Osteoblast (primary cell): ENCODE data around the gene INSIG2. TPM values are rescaled to one million over a fixed set of nuclear protein-coding genes. Genes with fewer than 3 reads are reported as not detected.

Experiments used
- DNase-seq: peaks from one replicate; pipeline ENCODE4 v3.0.0; 2011; ENCODE audit warnings: low spot score, mixed read lengths; ENCODE audit not compliant: insufficient read length; ENCODE audit errors: missing footprints
- H2AFZ ChIP-seq: 2 replicates; pipeline ENCODE4 v1.6.0; 2011; ENCODE audit warnings: mild to moderate bottlenecking, low read length
- H3K27ac ChIP-seq: 2 replicates; pipeline ENCODE4 v1.5.1; 2011; ENCODE audit warnings: mild to moderate bottlenecking, low read depth, low read length, moderate library complexity
- H3K27me3 ChIP-seq: 2 replicates; pipeline ENCODE4 v1.6.0; 2012; ENCODE audit warnings: mild to moderate bottlenecking, control low read depth, inconsistent platforms, low read length, moderate library complexity; ENCODE audit not compliant: insufficient read depth
- H3K36me3 ChIP-seq: 2 replicates; pipeline ENCODE4 v1.5.1; 2011; ENCODE audit warnings: mild to moderate bottlenecking, low read length, control low read depth, moderate library complexity; ENCODE audit not compliant: insufficient read depth
- H3K4me1 ChIP-seq: 2 replicates; pipeline ENCODE4 v1.5.1; 2011; ENCODE audit warnings: mild to moderate bottlenecking, low read length, control low read depth, moderate library complexity; ENCODE audit not compliant: insufficient read depth
- H3K4me2 ChIP-seq: 2 replicates; pipeline ENCODE4 v1.6.0; 2011; ENCODE audit warnings: mild to moderate bottlenecking, low read length; ENCODE audit not compliant: insufficient read depth
- H3K4me3 ChIP-seq: fragments of 200-600 bp; sonication (generic); 3 replicates; pipeline ENCODE4 v1.5.1; 2012; ENCODE audit warnings: mild to moderate bottlenecking, low read length, inconsistent platforms; ENCODE audit not compliant: insufficient read depth
- H3K79me2 ChIP-seq: 2 replicates; pipeline ENCODE4 v1.6.0; 2012; ENCODE audit warnings: mild to moderate bottlenecking, low read length, control low read depth, inconsistent platforms; ENCODE audit not compliant: insufficient read depth
- H3K9me3 ChIP-seq: 2 replicates; pipeline ENCODE4 v1.5.1; 2011; ENCODE audit warnings: low read depth, low read length, control low read depth
- H4K20me1 ChIP-seq: 2 replicates; pipeline ENCODE4 v1.6.0; 2012; ENCODE audit warnings: mild to moderate bottlenecking, low read length, control low read depth; ENCODE audit not compliant: insufficient read depth
- CTCF ChIP-seq: IDR thresholded peaks from 2 replicates; pipeline ENCODE4 v1.5.1; 2011; ENCODE audit warnings: mild to moderate bottlenecking, low read depth, low read length, moderate library complexity; ENCODE audit errors: extremely low read depth
- total RNA-seq: library from RNA; depleted of rRNA; stranded (reverse); fragments of >200 nt; gene quantifications from 2 replicates; pipeline ENCODE4 v1.2.3, GENCODE V29; 2012

The INSIG2 gene
- total RNA-seq, 1 donor = 20.6 TPM

DNA sequence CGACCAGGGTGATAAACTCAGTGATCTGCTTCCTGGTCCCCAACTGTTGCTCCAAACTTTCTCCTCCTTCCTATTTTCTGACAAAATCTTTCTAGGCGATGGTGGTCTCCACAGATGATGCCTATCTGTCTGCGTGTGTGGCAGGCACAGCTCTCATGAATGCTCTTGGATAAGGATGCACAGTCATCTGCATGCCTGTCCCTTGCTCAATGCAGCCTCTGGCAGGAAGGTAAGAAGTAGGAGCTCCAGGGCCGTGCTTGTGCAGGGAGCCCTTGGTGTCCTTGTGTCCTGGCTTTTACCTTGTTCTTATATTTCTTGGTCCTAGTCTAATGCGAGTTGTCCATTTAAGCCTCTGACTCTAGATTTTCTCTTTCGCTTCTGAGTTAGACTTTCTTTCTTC, 57.5 kb downstream of the INSIG2 start:
- no peak overlapping the region for H3K4me3 ChIP-seq
- H3K79me2 ChIP-seq = no peaks in the 10 kb centered on the region
- H3K4me2 ChIP-seq = no peak overlapping the region
- H3K36me3 ChIP-seq = no peaks in the 10 kb centered on the region
- H4K20me1 ChIP-seq = no peaks in the 10 kb centered on the region
- H3K27me3 ChIP-seq = no peaks in the 10 kb centered on the region
- no peak for DNase-seq
- no peak overlapping the region for H3K27ac ChIP-seq
- H3K4me1 ChIP-seq = no peaks in the 10 kb centered on the region
- TF ChIP-seq CTCF = no peak
- no peaks in the 10 kb centered on the region for H3K9me3 ChIP-seq
- H2AFZ ChIP-seq = no peak overlapping the region

GRCh38 chr2:118146315-118147283, 58.3 kb downstream of the INSIG2 start:
- TF ChIP-seq CTCF = no peak
- no peak overlapping the region for H3K4me3 ChIP-seq
- H2AFZ ChIP-seq = no peak overlapping the region
- no peaks in the 10 kb centered on the region for H3K9me3 ChIP-seq
- DNase-seq = no peak
- no peaks in the 10 kb centered on the region for H3K36me3 ChIP-seq
- no peaks in the 10 kb centered on the region for H4K20me1 ChIP-seq
- H3K79me2 ChIP-seq = no peaks in the 10 kb centered on the region
- H3K27me3 ChIP-seq = no peaks in the 10 kb centered on the region
- no peak overlapping the region for H3K27ac ChIP-seq
- H3K4me2 ChIP-seq = no peak overlapping the region
- H3K4me1 ChIP-seq = no peaks in the 10 kb centered on the region

DNA sequence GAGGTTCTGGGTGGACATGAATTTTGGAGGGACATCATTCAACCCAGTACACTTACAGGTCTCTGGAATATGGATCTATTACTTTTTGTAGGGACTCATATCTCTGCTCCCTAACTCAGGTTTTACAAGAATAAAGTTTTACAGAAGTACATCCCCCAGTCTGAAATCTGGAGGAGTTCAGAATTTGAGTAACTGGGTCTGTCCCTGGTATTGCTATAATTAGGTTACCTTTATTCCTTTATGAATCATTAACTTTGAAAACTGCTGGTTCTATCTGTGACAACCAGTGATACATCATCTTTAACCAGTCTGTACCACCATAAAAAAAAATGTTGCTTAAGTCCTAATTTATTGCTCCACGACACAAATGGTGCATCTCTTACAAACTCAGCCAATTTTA, 59.9 kb downstream of the INSIG2 start:
- Histone ChIP-seq H3K27ac (no peak overlapping the region), H3K4me2 (no peak overlapping the region), H3K27me3 (no peaks in the 10 kb centered on the region), H3K79me2 (no peaks in the 10 kb centered on the region), H2AFZ (no peak overlapping the region), H3K4me1 (no peaks in the 10 kb centered on the region), H3K4me3 (no peak overlapping the region), H4K20me1 (no peaks in the 10 kb centered on the region), H3K9me3 (no peaks in the 10 kb centered on the region), H3K36me3 (no peaks in the 10 kb centered on the region)
- no peak for DNase-seq
- no peak for TF ChIP-seq CTCF

DNA sequence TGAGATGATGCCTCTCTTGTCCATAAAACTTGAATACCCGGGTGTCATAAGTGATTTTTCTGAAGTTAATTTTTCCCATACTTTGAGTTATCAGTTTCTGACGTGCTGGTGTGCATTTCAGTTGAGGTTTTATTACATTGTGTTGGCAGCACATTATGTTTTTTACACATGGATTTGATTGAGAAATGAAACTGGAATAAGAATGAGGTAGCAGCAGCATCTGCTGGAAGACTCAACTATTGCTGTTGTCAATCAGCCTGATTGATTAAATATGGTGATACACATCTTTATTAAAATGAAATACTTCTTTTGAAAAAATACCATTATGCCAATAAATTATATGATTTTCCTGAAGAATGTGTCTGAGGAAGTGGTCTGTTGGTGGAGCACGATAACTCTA, 60.5 kb downstream of the INSIG2 start:
- Histone ChIP-seq H3K4me2 (no peak overlapping the region), H3K27ac (no peak overlapping the region), H3K79me2 (no peaks in the 10 kb centered on the region), H3K27me3 (peaks cover 3% of the 10 kb centered on the region), H3K9me3 (no peaks in the 10 kb centered on the region), H4K20me1 (no peaks in the 10 kb centered on the region), H3K36me3 (no peaks in the 10 kb centered on the region), H3K4me3 (no peak overlapping the region), H2AFZ (no peak overlapping the region), H3K4me1 (no peaks in the 10 kb centered on the region)
- TF ChIP-seq CTCF = peak; percentile 59
- no peak for DNase-seq
